Measurements from ENCODE around the gene E2F4. TPM values are rescaled to one million over a fixed set of nuclear protein-coding genes. Genes with fewer than 3 reads are reported as not detected.

Gene E2F4
- total RNA-seq, 1 donor from 2014 or later, result 97.0 TPM

GRCh38 chr16:67169642-67170167 lies 22.2 kb upstream of the E2F4 start:
- TF ChIP-seq, protein P1, sequence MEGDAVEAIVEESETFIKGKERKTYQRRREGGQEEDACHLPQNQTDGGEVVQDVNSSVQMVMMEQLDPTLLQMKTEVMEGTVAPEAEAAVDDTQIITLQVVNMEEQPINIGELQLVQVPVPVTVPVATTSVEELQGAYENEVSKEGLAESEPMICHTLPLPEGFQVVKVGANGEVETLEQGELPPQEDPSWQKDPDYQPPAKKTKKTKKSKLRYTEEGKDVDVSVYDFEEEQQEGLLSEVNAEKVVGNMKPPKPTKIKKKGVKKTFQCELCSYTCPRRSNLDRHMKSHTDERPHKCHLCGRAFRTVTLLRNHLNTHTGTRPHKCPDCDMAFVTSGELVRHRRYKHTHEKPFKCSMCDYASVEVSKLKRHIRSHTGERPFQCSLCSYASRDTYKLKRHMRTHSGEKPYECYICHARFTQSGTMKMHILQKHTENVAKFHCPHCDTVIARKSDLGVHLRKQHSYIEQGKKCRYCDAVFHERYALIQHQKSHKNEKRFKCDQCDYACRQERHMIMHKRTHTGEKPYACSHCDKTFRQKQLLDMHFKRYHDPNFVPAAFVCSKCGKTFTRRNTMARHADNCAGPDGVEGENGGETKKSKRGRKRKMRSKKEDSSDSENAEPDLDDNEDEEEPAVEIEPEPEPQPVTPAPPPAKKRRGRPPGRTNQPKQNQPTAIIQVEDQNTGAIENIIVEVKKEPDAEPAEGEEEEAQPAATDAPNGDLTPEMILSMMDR (conservative IDR thresholded peaks at IDR 0.05), result peak; percentile 75
- H3K4me3 Mint-ChIP-seq, result peak overlapping the region; percentile 88
- H3K27ac Mint-ChIP-seq (ENCODE audit: unreplicated experiment), result no peak overlapping the region
- no peaks in the 10 kb centered on the region for H3K36me3 Mint-ChIP-seq (ENCODE audit: low read depth)
- no peaks in the 10 kb centered on the region for H3K9me3 Mint-ChIP-seq
- peak; percentile 86 for DNase-seq (ENCODE audit: low read depth, low spot score)
- H3K27me3 Mint-ChIP-seq (ENCODE audit: low read depth), result peaks cover 85% of the 10 kb centered on the region
- peaks cover 32% of the 10 kb centered on the region for H3K4me1 Mint-ChIP-seq

DNA sequence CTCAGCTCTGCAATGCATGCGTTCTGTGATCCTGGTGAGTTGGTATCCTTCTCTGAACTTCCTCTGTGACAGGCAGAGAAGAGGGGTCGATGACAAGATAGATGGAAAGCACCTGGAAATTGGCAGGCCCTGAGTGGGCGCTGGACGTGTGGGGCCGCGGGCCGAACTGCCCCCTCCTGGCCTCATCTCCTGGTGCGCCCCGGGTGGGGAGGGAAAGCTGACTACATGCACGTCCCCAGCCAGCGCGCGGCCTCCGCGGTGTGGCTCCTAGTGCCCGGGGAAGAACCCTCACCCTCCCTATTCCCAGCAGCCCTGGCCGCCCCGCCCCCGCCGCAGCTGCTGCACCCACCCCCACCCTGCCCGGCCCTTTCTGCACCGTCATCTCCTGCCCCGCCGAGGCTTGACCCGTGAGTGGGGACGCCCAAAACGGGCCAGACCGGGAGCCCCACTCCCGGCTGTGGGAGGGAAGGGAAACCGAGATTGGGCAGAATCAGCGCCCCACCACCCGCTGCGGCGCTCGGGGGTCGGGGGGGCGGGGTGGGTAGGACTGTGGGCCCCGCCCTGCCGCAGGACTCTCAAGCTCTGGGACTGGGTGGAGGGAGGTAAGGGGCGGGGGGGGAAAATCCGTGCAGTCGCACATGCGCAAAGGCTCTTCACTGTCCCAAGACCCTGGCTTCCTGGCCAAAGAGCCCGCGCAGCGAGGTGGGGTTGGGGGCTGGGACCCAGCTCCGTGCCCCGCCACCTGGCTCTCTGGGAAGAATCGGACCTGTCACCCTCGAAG lies 21.6 kb upstream of the E2F4 start, which contains the start of gene NOL3:
NOL3 (plus strand) TSS at position 371 of the 781 bp plus-strand sequence.
- Mint-ChIP-seq H3K27me3 (ENCODE audit: low read depth) (peaks cover 82% of the 10 kb centered on the region), H3K4me1 (peaks cover 32% of the 10 kb centered on the region), H3K9me3 (no peaks in the 10 kb centered on the region), H3K36me3 (ENCODE audit: low read depth) (no peaks in the 10 kb centered on the region), H3K4me3 (peak within 1 kb of the TSS; percentile 88), H3K27ac (ENCODE audit: unreplicated experiment) (no peak within 1 kb of the TSS)
- DNase-seq (ENCODE audit: low read depth, low spot score), result peak; percentile 48
- TF ChIP-seq, protein P1 (conservative IDR thresholded peaks at IDR 0.05), result no peak

DNA sequence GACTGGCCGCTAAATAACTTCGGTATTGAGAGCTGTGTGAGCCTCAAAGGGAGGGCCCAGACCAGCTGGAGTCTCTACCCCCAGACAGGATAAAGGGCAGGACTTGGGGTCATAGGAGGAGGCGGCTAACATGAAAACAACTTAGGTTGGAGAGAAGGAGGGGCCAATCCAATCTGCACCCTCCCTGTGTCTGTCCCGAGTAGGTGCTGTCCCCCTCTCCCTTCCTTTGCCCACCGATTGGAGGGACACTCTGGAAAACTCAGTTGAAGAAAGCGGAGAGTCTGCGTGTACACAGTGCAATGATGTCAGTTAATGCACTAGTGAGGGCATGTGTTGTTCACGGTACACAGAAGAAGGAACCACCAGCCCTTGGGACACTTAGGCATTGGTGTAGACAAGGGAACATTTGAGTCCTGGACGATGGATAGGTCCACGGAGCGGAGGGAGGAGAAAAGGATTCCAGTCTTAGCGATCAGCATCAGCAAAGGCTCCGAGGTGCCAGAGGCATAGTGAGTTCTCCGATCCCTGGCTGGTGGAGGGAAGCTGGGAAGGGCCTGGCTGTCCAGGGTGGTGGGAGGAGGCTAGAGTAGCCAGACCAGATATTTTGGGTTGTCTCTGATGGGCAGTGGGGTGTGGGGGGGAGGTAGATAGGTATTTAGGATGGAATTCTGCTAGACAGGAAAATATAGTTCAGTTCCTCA lies 20.9 kb upstream of the E2F4 start:
- TF ChIP-seq, protein P1 (conservative IDR thresholded peaks at IDR 0.05), result no peak
- Mint-ChIP-seq H3K4me3 (peak overlapping the region; percentile 88), H3K27me3 (ENCODE audit: low read depth) (peaks cover 81% of the 10 kb centered on the region), H3K27ac (ENCODE audit: unreplicated experiment) (no peak overlapping the region), H3K36me3 (ENCODE audit: low read depth) (no peaks in the 10 kb centered on the region), H3K4me1 (peaks cover 32% of the 10 kb centered on the region), H3K9me3 (no peaks in the 10 kb centered on the region)
- no peak for DNase-seq (ENCODE audit: low read depth, low spot score)

- TF ChIP-seq, protein P1 (conservative IDR thresholded peaks at IDR 0.05), result no peak
- peak overlapping the region; percentile 87 for H3K4me3 Mint-ChIP-seq
- H3K4me1 Mint-ChIP-seq, result peaks cover 32% of the 10 kb centered on the region
- H3K27ac Mint-ChIP-seq (ENCODE audit: unreplicated experiment), result no peak overlapping the region
- peaks cover 69% of the 10 kb centered on the region for H3K27me3 Mint-ChIP-seq (ENCODE audit: low read depth)
- DNase-seq (ENCODE audit: low read depth, low spot score), result no peak
- H3K9me3 Mint-ChIP-seq, result no peaks in the 10 kb centered on the region
- H3K36me3 Mint-ChIP-seq (ENCODE audit: low read depth), result no peaks in the 10 kb centered on the region
Observed at GRCh38 chr16:67173323-67173722, 18.6 kb upstream of the E2F4 start.

- Mint-ChIP-seq H3K36me3 (ENCODE audit: low read depth) (peaks cover 2% of the 10 kb centered on the region), H3K27me3 (ENCODE audit: low read depth) (peaks cover 68% of the 10 kb centered on the region), H3K4me1 (peaks cover 37% of the 10 kb centered on the region), H3K9me3 (no peaks in the 10 kb centered on the region), H3K4me3 (peak overlapping the region; percentile 87), H3K27ac (ENCODE audit: unreplicated experiment) (no peak overlapping the region)
- TF ChIP-seq, protein P1 (conservative IDR thresholded peaks at IDR 0.05), result no peak
- peak; percentile 65 for DNase-seq (ENCODE audit: low read depth, low spot score)
Observed at GRCh38 chr16:67173808-67174705, 17.9 kb upstream of the E2F4 start.

All from neural crest cell (in vitro differentiated cells).